Measurements from ENCODE around the gene LCN12.

Gene LCN12

DNA sequence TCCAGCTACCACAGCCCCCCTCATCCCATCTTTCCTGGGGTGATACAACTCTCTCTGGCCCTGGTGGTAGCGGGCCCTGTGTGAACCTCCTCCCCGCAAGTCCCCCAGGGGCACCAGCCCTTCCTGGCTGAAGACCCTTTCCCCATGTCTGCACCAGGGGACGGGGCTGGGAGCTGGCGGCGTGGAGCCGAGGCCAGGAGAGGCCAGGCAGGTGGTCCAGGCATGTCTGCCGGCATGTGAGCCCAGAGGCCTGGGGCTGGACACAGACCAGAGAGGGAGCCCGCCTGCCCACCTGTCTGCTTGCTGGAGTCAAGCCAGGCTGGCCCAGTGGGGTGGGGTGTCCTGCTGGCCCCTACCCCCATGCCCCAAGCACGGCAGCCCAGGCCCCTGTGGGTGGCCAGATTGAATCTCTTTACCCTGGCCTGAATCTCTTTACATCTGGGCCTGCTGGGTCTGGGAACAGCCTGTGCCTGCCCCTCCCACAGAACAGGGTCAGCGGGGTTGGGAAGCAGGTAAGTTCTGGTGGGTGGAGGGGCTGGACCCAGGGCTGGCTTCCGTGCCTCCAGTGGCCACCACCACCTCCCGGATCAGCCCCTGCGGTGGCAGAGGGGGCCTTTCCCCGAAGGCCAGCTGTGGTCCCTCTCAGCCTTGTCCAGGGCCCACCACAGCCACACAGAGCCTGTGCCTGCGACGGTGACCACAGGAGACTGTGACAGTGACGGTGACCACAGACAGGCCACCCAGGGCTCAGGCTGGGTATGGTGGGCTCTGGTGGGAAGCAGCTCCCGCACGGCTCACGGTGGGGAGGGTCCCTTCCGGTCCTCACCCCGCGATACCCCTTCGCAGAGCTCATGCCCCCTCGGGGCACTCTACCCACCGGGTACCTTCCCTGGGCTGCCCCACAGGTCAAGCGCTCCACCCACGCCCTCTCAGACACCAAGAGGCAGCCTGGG is 7.1 kb downstream of the LCN12 start:
- no peak for DNase-seq

DNA sequence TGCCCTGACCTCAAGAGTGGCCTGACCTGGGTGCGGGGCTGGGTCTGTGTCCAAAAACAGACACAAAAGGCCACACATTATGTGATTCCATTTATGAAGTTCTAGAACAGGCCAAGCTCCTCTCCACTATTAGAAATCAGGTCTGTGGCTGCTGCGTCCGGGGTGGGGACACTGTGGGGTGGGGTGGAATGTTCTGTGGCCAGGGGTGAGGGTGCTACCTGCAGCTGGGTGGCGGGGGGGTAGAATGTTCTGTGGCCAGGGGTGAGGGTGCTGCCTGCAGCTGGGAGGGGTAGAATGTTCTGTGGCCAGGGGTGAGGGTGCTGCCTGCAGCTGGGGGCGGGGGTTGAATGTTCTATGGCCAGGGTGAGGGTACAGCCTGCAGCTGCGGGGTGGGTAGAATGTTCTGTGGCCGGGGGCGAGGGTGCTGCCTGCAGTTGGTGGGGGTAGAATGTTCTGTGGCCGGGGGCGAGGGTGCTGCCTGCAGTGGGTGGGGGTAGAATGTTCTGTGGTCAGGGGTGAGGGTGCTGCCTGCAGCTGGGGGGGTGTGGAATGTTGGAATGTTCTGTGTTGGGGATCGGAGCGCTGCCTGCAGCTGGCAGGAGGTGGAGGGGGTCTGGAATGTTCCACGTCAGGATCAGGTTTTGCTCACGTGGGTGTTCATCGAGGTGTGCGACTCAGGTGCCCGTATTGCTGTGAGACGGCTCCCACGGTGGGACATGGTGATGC is 8.3 kb downstream of the LCN12 start:
- no peak for DNase-seq

DNA sequence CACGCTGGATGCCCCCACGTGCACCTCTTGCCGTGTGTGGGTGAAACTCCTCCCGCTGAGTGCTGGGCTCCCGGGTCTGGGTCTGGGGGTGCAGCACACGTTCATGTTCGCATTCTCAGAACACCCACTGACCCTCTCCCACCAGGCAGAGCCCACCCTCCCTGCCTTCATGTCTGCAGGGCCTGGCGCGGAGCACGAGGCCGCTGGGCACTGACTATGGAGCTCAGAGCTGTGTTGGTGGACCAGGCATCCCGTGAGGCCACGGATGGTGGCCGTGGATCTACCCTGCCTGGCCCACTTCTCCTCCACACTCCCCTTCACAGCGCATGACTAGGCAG is 8.8 kb downstream of the LCN12 start:
- DNase-seq = no peak

DNA sequence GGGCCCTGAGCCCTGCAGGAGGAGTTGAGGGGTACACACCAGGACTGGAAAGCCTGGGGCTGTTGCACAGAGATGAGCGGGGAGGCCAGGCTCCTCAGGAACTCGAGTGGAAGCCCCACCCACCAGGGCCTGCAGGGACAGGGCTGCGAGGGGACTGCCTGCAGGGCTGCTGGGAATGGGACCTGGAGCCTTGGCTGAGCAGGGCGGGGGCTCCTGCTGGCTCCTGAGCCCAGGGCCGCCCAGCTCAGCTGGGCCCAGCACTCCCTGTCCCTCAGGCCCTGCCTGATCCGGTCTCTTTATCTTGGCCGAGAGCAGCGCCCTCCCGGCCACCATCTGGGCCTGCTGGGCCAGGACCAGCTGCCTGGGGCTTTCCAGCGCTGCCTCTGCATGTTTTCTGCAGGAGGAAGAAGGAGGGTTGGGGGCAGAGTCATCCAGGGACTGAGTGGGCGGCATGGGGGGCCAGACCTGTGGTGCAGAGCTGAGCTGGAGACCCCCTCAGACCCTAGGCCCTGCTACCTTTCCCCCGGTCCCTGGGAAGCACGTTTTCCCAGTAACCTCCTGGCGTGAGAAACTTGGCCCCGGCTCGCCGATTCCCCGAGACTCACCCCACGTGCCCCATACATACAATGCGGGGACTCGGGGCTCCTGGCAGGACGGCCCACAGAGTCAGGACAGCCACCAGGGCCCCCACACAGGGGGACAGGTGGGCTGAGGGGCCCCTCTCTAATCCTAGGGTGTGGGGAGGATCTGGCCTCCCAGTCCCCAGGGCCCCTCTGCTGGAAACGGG is 9.4 kb downstream of the LCN12 start:
- no peak for DNase-seq

DNA sequence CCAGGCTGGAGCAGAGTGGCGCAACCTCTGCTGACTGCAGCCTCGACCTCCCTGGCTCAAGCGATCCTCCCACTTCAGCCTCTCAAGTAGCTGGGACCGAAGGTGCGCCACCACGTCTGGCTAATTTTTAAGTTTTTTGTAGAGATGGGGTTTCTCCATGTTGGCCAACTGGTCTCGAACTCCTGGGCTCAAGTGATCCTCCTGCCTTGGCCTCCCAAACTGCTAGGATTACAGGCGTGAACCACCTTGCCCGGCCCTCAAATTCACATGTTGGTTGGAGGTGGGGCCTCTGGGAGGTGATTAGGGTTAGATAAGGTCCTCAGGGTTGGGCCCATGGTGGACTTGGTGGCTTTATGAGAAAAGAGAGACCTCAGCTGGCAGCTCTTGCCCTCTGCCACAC is 10.1 kb downstream of the LCN12 start:
- DNase-seq = no peak

DNA sequence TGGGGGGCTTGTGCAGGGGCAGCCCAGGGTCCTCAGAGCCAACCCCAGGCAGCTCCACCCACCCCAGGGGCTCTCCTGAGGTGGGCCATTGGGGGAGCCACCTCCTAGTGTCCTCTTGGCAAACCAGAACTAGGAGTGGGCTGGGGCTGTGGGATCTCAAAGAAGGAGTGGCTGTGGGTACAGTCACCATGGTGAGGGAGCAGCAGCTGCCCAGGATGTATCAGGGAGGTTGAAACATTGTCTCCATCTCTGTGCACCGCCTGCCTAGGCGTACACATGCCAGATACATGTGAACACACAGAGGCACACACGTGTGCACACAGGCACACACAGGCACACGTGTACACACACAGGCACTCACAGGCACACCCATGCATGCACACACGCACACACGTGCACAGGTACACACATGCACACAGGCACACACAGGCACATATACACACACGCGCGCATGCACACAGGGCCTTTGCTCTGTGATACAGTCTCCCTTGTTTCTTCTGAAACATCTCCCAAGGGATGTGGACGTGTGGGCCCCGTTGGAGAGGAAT is 10.7 kb downstream of the LCN12 start:
- no peak for DNase-seq

DNA sequence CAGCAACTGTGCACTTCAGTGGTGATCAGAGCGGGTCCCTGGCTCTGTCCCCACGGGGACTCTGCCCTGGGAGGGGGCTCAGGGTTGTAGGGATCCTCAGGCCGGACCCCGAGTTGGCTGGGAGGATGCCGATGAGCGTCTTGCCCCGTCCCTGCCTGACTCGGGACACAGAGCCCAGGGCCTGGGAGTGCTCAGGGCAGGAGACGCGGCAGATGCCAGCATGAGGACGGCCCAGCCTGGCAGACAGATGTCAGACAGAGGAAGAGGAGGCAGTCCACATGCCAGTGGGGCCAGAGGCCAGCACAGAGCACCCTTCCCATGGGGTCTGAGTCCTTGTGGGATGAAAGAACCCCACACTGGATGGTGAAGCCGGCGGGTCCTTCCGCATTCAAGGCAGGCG is 11.3 kb downstream of the LCN12 start:
- no peak for DNase-seq

DNA sequence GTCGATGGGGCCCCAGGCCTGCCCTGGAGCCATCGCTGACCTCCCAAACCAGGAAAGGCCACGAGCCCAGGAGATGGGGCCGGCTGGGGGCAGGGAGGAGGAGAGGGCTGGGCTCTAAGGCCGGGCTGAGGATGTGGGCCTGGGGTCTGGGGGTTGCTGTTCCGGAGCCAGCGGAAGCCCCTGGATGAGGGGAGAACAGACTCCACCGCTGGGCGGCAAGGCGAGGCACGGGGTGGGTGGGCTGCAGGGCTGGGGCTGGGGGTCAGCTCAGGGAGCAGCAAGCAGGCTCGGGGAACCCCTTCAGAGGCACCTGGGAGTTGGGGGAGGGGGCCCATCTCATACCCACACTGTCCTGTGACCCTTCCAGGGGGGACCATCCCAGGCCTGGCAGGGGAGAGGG is 11.7 kb downstream of the LCN12 start:
- no peak for DNase-seq

DNA sequence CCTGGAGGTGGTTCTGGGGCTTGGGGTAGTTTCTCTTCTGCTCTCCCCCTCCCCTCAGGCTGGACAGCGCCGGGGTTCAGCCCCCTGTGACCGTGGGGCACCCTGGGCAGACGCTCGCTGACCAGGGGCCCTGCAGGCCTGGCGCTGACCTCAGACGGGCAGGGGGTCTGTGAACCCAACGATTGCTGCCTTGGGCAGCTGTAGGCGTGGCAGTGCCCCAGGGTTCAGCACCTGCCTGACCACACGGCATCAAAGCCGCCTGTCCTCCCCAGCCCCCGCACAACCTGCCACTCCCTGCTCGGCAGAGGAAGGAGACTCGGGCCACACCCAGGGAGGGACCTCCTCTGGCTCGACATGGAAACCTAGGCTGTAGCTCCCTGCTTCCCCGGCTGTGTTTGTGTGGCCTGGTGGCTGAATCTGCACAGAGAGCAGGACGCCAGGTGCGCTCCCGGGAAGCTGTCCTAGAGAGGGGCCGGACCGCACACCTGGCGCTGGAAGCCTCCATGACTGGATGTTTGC is 12.2 kb downstream of the LCN12 start:
- no peak for DNase-seq

DNA sequence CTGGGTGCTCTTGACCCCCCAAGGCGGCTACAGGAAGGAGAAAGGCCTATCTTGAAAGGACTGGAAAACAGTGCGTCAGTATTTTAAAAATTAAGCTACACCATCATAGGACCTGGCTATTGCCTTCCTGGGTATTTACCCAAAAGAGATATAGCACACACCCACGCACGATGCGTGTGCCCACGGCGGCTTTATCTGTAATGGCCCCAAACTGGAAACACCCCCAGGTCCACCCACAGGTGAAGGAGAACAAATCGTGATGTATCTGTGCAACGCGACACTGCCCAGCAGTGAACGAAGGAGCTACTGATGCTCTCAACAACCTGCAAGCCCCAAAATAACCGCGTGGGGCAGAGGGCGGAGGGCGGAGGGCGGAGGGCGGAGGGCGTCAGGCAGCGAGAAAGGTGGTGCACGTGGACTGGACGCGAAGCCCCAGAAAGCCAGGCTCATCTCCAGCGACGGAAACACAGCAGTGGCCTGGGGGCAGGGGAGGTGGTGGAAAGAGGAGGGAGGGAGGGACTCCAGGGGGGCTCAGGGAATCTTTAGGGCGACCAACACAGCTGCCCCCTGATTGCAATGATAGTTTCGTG is 12.9 kb downstream of the LCN12 start:
- DNase-seq = no peak

DNA sequence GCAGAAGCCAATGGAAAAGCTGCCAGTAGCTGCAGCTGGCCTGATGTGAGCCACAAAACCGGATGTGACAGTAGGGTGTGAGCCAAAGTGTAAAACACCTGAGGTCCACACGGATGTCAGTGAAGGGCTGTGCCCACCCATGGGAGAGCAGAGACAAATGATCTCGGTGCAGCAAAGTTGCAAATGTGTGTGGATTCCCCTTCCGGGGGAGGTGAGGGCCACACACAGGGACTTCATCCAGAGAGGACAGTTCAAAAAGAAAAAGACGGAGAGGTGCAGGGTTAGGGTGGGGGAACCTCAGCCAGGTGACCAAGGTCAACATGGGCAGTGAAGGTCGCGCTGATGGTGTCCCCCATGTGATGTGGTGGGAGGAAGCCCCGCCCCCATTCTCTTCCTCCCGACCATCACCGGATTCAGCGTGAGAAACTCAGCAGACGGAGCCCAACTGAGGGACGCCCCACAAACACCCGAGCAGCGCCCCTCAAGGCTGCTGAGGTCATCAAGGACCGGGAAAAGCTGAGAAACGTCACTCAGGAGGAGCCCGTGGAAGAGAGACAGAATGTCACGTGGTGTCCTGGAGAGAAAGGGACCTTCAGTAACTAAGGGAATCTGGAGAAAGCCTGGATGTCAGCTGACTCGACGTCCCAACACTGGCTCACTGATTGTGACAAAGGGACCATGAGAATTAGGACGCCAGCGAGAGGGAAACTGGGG is 13.9 kb downstream of the LCN12 start:
- DNase-seq = no peak

DNA sequence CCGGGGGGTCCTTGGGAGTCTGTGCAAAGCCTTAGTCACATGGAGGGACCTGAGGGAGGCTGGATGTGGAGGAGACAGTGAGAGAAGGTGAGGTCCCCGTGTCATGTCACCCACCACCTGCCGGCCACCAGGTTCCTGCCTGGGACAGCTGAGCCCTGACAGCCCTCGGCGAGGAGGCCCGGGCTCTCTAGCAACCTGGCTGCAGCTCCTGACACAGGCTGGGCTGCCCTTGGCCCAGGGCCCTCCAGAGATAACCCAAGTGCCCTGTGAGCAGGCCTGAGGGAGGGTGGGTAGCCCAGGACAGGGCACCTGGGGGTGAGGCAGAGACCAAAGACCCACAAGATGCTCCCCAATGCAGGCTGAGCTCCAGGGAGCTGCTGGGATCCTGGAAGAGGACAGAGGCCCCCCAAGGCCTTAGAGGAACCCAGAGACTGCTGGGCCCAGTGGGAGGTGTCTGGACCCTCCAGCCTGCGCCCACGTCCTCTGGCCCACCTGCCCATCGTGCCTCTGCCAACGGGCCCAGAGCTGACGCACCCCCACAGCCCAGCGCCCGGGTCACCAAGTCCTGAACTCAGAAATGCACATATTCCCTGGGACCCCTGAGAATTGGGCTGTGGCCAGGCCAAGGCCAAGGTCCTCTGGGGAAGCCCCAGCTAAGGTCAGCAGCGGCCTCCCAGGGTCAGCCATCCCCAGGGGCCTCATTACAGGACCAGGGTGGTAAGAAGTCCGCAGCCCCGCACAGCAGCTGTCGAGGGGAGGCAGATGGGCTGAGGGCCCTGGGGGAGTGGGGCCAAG is 16.5 kb downstream of the LCN12 start:
- DNase-seq = no peak

DNA sequence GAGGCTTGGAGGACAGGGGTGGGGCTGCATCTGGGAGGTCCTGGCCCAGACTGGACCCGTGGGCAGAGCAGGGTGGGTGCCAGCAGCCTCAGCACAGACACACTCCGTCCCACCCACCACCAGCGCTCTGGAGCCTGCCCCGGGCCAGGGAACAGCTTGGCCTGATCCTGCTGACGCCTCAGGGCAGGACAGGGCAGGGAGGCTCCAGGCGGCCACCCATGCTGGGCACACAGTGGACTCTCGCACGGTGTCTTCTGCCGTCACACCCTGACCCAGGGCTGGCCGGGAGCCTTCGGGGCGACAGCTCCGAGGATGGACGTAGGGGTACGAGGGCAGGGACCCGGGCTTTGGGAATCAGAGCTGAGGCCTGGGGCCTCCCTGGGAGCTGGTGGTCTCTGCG is 17.1 kb downstream of the LCN12 start:
- DNase-seq = no peak

DNA sequence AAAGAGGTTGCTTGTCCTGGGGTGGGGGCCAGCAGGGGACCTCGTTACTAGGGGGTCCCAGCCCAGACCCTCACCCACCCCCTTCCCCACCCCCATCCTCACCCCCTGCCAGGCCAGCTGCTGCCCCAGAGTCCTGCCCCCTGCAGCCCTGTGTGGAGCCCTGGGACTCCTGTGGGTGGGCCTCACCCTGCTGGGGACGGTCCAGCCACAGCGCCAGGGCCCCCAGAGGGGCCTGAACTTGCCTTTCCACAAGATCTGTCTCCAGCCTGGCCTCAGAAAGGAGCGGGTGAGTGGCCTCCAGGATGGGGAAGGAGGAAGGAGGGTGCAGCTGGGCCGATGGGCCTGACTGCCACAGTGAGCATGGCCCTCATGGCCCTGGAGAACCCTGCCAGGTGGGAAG is 17.7 kb downstream of the LCN12 start:
- DNase-seq = no peak

DNA sequence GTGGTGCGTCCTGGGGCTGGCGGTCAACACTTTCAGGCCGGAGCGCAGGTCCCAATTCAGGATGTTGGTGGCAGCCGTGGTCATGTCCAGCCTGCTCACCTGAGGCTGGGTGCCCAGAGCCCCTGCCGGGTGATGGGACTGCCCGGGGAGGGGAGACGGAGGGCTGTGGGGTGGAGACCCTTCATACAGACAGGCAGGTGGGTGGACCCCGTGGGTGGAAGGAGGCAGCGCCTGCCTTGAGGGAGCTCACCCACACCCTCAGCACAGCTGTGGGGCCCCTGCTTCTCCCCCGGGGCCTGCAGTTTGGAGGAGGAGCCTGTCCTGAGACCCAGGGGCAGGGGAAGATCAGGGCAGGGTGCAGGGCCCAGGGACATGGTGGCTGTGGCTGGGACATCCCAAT is 18.3 kb downstream of the LCN12 start:
- DNase-seq = no peak

DNA sequence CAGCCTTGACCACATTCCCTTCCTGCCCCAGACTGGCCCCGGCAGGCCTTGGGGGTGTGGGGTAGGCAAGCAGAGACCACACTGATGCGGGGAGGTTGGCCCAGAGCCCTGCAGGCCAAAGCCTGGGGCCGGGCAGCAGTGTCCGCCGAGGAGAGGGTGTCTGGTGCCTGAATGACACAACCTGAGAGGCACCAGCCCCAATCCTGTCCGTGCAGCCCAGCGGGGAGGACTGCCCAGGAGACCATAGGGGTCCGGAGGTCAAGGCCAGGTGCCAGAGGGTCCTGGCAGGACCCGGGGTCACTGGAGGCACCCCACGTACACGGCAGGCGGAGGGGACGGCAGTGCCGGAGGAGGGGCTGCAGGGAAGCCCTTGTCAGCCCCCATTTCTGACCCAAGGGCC is 19.7 kb downstream of the LCN12 start:
- DNase-seq = no peak

DNA sequence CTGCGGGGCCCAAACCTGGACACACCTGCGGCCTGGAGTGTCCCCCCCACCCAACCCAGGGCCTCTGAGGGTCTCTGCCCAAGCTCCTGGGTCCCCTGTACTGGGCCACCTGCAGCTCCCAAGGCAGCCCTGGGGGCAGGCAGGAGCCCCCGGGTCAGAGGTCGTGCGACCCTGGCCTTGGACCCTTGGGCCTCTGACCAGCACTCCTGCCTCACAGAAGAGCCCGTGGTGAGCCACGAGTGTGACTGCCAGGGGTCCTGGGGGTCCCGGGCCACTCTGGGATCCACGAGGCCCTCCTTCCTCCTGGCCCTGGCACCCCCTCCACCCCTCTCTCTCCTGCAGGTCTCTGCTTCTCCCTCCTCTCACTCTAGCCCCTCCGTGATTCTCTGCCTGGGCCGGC is 20.3 kb downstream of the LCN12 start:
- DNase-seq = no peak

DNA sequence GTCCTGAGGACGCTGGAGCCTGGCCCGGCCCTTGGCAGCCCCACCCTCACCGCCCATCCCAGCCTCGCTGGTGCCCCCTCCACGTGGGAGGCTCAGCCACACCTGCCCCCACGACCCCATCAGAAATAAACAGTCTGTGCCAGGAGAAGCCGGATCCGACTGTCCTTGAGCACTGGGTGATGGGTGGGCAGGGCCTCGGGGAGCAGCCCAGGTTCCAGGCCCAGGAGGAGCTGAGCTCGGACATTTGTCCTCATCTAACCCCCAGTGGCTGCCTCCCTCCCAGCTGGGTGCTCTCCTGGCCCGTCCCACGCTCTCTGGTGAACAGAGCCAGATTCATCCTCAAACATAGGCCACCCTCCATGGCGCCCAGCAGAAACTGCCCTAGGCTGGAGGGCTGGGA is 20.7 kb downstream of the LCN12 start:
- no peak for DNase-seq

DNA sequence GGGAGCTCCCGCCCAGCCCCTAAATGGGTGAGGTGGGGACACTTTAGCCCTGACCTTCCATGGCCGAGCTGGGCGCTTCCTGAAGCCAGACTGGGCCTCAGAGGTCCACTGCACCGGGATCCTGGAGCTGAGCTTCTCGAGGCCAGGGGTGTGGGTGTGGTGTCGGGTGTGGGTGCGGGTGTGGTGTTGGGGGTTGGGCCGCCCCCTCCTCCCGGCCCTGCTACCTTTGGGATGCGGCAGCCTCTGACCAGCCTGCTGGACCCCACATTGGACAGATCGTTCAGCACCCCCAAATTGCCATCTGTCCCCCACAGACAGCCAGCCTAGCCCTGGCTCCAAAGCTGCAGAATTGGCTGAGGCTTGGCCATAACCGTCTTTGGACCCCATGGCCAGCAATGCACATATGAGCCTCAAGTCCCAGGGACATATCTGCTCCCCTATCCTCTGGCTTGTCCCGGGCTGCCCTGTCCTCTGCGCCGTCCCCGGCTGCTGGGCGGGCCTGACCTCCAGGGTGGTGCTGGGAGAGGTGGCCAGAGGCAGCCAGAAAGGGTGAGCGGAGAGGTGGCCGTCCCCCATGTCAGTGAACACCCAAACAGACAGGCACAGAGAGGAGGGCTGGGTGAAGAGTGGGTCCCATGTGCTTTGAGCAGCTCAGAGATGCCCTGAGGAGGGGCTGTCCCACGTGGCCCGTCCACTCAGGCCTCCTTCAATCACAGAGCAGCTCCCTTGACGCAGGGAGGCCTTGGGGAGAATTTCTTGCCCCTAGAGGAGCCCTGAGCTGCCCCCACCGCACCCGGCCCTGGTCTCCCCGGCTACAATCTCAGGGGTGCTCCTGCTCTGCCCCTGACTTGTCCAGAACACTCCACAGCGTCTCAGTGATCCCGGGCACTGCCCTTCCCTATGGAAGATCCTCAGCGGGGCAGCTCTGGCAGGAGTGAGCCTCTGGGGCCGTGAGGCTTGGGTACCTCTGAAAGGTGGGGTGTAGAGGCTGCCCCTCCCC is 21.8 kb downstream of the LCN12 start:
- DNase-seq = no peak
